Measurements from ENCODE around the gene UPF3B. TPM values are rescaled to one million over a fixed set of nuclear protein-coding genes. Genes with fewer than 3 reads are reported as not detected.

The UPF3B gene
- total and polyA plus RNA-seq, 10 of the 15 experiments (the other 5 are each of a cell fraction or from before 2014, with no cell fraction given) = 5.7 to 35.3 (median 22.1) TPM

- TF ChIP-seq POLR2AphosphoS2 (IDR thresholded peaks at IDR 0.05; ENCODE audit: low read depth, low read length) (peak; percentile 53; the same call in 1 of the 2 replicates), YY1 (IDR thresholded peaks at IDR 0.05; ENCODE audit: low read depth, low read length) (0 out of 2 replicates have a peak, but pooled peaks have one; percentile 13), ZBTB40 (IDR thresholded peaks at IDR 0.05; ENCODE audit: borderline replicate concordance) (peak; percentile 60; the same call in 1 of the 2 replicates), NFYB (IDR thresholded peaks at IDR 0.05; ENCODE audit: insufficient read depth, low read depth, low read length) (peak; percentile 41; the same call in 1 of the 2 replicates), RELB (IDR thresholded peaks at IDR 0.05; ENCODE audit: low read depth) (0 out of 2 replicates have a peak, but pooled peaks have one; percentile 29), MAX (IDR thresholded peaks at IDR 0.05; ENCODE audit: low read depth, low read length) (peak; percentile 70; the same call in 1 of the 2 replicates), CREM (IDR thresholded peaks at IDR 0.05; ENCODE audit: low read depth) (peak; percentile 82), ZNF592 (IDR thresholded peaks at IDR 0.05) (peak; percentile 89), BCL11A (IDR thresholded peaks at IDR 0.05; ENCODE audit: low read depth, low read length) (no peak), E2F8 (IDR thresholded peaks at IDR 0.05; ENCODE audit: low read depth, partially characterized antibody) (no peak), CREB1 (IDR thresholded peaks at IDR 0.05; ENCODE audit: low read depth) (peak; percentile 84), MXI1 (IDR thresholded peaks at IDR 0.05; ENCODE audit: low read depth, low read length) (peak; percentile 86), IKZF1 (conservative IDR thresholded peaks at IDR 0.05) (peak; percentile 48; the same call in 1 of the 2 replicates)
Observed at GRCh38 chrX:119871599-119872395, 19.0 kb upstream of the UPF3B start, which contains the start of the genes NDUFA1 and RNF113A (continued).
